ENCODE data around the gene PABPC4L. TPM values are rescaled to one million over a fixed set of nuclear protein-coding genes. Genes with fewer than 3 reads are reported as not detected.

The PABPC4L gene
- polyA plus RNA-seq, 1 of the 3 experiments (the other 2 are of a cell fraction): not detected

- TF ChIP-seq, protein P1, sequence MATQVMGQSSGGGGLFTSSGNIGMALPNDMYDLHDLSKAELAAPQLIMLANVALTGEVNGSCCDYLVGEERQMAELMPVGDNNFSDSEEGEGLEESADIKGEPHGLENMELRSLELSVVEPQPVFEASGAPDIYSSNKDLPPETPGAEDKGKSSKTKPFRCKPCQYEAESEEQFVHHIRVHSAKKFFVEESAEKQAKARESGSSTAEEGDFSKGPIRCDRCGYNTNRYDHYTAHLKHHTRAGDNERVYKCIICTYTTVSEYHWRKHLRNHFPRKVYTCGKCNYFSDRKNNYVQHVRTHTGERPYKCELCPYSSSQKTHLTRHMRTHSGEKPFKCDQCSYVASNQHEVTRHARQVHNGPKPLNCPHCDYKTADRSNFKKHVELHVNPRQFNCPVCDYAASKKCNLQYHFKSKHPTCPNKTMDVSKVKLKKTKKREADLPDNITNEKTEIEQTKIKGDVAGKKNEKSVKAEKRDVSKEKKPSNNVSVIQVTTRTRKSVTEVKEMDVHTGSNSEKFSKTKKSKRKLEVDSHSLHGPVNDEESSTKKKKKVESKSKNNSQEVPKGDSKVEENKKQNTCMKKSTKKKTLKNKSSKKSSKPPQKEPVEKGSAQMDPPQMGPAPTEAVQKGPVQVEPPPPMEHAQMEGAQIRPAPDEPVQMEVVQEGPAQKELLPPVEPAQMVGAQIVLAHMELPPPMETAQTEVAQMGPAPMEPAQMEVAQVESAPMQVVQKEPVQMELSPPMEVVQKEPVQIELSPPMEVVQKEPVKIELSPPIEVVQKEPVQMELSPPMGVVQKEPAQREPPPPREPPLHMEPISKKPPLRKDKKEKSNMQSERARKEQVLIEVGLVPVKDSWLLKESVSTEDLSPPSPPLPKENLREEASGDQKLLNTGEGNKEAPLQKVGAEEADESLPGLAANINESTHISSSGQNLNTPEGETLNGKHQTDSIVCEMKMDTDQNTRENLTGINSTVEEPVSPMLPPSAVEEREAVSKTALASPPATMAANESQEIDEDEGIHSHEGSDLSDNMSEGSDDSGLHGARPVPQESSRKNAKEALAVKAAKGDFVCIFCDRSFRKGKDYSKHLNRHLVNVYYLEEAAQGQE (IDR thresholded peaks at IDR 0.05; ENCODE audit: low read depth, low read length): no peak
- TF ChIP-seq PBX3 (IDR thresholded peaks at IDR 0.05) (no peak), RXRA (IDR thresholded peaks at IDR 0.05; ENCODE audit: borderline replicate concordance, low read depth) (no peak), CHD2 (IDR thresholded peaks at IDR 0.05; ENCODE audit: low read length, partially characterized antibody) (no peak), RFX5 (IDR thresholded peaks at IDR 0.05; ENCODE audit: low read length) (no peak), MEF2A (IDR thresholded peaks at IDR 0.05; ENCODE audit: borderline replicate concordance, low read depth) (no peak), NRF1 (IDR thresholded peaks at IDR 0.05; ENCODE audit: low read depth, low read length) (no peak), MXI1 (IDR thresholded peaks at IDR 0.05; ENCODE audit: low read depth, low read length) (no peak), ELF1 (IDR thresholded peaks at IDR 0.05) (no peak), ZBTB33 (IDR thresholded peaks at IDR 0.05; ENCODE audit: borderline replicate concordance, low read depth) (no peak)
These were observed 47.5 kb downstream of the PABPC4L start (continued) for GRCh38 chr4:134154097-134154496.

DNA sequence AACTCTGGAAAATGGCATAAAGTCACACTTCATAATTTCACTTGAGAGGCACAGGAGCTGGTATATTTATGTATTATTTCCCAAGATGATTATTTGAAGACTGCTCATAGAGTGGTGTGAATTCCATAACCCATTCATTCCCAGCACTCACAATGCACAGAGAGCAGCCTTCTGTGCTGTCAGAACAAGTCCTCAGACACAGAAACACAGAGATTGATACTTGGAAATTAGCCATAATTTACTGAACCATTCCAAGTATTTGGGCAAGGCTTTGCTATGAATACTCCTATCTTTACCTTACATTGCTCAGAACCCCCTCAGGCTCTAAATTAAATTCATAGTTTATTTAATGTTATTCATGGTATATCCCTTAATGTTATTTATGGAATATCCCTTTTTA, 53.6 kb downstream of the PABPC4L start:
- H3K9me3 ChIP-seq: no peaks in the 10 kb centered on the region
- H2AFZ ChIP-seq (ENCODE audit: low read depth): no peak overlapping the region
- no peaks in the 10 kb centered on the region for H3F3A ChIP-seq (replicated peaks; ENCODE audit: insufficient read depth)
- no peaks in the 10 kb centered on the region for H3K27me3 ChIP-seq (ENCODE audit: insufficient read depth)
- H3K4me2 ChIP-seq: no peak overlapping the region
- no peaks in the 10 kb centered on the region for H3K79me2 ChIP-seq (ENCODE audit: insufficient read depth)
- H3K4me3 ChIP-seq (ENCODE audit: low read depth in 2 of 2, low read length in 1 of 2): no peak overlapping the region
- H4K20me1 ChIP-seq (ENCODE audit: insufficient read depth): no peaks in the 10 kb centered on the region
- TF ChIP-seq MEF2A (IDR thresholded peaks at IDR 0.05; ENCODE audit: borderline replicate concordance, low read depth): no peak
- TF ChIP-seq SMC3 (IDR thresholded peaks at IDR 0.05; ENCODE audit: low read depth, low read length): no peak
- TF ChIP-seq NRF1 (IDR thresholded peaks at IDR 0.05; ENCODE audit: low read depth, low read length): no peak
- no peak for TF ChIP-seq TAF1 (IDR thresholded peaks at IDR 0.05; ENCODE audit: borderline replicate concordance, low read depth, low read length)
- TF ChIP-seq JUND (IDR thresholded peaks at IDR 0.05): no peak
- no peak overlapping the region for H3K9ac ChIP-seq
- no peaks in the 10 kb centered on the region for H3K4me1 ChIP-seq (ENCODE audit: control insufficient read depth in 1 of 2, insufficient read depth in 2 of 2, low read depth in 1 of 2, low read length in 1 of 2)
- no peaks in the 10 kb centered on the region for H3K36me3 ChIP-seq (replicated peaks in 1 of 2; ENCODE audit: control insufficient read depth in 1 of 2, insufficient read depth in 2 of 2, low read length in 1 of 2)
- no peak for DNase-seq
- ChIA-PET POLR2A (no interaction called here), CTCF (no interaction called here)
- no peak overlapping the region for H3K27ac ChIP-seq (ENCODE audit: low read depth in 2 of 2, low read length in 1 of 2)
- no peaks in the 10 kb centered on the region for H3K9me2 ChIP-seq

All from SK-N-SH (cell line).